GM21619 (cell line): Measurements from ENCODE around the gene TSPEAR.

Experiments
- ATAC-seq: cut with Tn5 transposase; IDR thresholded peaks from one replicate; pipeline ENCODE4 v1.9.1; 2021; ENCODE audit not compliant: unreplicated experiment

TSPEAR gene

DNA sequence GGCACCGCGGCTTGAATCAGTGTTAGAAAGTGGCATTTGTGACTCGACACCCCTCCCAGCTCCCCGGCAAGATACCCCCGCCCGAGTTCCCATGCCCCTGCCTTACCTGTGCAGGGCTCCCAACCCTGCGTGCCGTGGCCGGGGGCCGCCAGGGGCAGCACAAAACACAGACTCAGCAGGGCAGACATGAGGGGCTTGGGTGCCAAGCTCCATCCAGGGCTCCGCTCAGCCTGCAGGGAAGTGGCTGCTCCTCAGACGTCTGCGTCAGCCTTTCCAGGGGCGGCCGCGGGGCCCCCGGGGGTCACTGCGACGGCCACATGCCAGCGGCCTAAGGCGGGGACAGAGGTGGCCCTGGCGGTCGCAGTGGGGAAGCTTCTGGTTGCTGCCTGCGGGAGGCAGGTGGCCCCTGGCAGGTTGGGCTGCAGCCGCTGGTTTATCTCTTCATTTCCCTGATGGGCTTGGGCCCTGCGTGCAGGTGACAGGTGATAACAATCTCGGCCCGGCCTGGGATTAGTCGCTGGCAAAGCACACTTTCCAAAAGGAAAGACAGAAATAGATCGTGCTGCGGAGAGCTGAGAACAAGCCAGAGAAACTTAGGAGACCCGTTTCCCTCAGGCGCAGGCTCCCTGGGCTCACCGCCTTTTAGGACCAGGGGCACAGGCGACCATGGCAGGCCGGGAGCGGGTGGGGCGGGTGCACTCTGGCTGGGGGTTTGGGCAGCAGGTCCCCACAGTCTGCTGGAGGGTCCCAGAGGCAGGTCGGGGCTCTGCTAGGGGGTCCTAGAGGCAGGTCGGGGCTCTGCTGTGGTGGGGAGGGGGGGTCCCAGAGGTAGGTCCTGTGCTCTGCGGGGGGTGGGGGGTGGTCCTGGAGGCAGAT, at the start of gene TSPEAR:
Gene TSPEAR (minus strand): TSS at position 246 of the 876 bp plus-strand sequence. CDS start 58 bp downstream, at position 188.
- ATAC-seq: no peak

DNA sequence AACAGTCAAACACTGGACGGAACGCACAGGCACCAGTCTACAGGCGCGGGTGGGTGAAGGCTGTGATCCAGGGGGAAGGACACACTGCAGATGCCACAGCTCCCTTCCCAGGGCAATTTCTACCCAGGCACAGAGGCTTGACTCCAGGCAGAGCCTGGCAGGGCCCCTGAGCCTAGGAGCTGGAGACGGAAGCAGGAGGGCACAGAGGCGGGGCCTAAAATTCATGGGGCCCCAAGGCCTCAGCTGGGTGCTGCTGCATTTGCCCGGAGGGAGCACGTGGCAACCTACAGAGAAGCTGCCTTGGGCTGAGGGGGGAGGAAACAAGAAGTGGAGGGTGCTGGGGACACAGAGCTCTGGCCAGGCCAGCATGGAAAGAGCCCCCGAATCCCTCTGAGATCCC, 49.0 kb upstream of the TSPEAR start:
- no peak for ATAC-seq

DNA sequence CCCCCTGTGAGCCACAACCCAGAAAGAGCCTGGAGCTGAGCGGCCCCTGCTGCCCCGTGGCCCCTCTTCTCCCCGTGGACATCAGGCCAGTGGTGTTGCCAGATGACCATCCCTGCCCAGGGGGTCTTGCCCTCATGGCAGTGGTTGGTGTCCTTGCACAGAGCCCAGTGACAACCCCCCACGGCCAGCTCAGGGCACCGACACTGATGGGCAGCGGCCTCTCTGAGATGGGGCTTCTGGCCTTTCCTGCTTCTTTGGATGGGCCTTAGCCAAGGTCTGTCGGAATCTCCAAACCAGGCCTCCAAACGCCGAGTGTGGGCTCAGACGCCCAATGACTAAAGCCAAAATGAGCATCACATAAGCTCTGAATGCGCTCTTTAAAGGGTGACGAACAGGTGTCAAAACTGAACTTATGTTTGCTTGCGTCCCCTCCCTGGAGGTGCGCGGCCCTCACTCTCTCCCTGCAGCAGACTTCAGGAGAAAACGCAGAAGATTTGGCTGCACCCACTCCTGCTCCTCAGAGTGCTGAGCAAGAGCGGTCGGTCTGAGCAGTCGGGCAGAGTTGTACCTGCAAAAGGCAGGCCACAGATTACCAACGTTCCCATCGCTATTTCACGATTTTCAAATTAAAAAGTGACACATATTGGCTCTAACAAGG, 48.4 kb upstream of the TSPEAR start:
- no peak for ATAC-seq

DNA sequence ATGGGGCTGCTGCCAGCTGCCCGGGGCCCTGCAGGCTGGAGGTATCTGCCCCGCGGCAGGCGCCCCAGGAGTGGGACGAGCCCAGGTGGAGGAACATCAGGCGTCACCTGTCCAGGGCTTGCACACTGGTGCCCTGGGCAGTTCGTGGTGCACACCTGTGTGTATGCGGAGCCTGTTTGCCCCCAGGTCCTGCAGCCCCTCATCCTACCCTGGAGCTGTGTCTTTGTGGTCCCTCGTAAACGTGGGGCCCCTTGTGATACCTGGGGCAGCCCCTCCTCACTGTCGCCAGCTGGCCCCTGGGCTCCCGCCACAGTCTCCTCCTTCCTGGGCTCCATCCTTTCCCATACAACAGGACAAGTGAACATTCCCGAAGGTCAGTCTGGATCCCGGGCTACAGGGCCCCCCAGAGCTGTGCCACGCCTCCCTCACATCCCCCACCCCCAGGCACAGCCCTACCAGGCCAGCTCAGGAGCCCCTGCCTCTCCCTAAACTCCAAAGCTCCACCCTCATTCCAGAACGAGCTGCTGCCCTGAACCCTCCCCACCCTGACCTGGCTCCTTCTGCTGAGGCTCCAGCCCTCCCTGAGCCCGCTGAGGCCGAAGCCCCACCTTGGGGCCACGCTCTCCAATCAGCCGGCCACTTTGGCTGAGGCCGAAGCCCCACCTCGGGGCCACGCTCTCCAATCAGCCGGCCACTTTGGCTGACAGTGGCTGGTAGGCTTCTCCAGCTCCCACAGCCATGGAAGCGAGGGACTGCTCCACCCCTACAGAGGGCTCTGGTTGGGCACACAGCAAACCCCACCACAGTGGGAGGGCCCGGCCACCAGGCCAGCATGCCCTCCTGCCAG, 47.6 kb upstream of the TSPEAR start:
- ATAC-seq: no peak

DNA sequence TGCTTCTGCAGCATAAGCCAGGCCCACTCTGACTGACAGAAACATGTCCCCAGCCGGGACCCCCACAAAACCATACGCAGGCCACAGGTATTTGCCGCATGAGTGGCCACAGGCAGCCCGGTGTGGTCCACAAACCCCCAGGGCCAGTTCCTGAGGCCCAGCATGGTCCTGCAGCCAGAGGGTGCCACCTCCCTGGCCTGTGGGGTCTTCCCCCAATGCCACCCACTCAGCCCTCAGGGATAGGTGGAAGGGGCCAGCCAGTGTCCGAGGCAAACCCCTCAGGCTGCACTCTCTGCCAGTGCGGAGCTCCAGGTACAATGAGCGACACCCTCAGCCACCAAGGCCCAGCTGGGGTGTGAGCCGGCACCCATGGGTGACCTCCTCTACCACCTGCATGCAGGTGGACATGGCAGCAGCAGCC, 46.8 kb upstream of the TSPEAR start:
- ATAC-seq: no peak

DNA sequence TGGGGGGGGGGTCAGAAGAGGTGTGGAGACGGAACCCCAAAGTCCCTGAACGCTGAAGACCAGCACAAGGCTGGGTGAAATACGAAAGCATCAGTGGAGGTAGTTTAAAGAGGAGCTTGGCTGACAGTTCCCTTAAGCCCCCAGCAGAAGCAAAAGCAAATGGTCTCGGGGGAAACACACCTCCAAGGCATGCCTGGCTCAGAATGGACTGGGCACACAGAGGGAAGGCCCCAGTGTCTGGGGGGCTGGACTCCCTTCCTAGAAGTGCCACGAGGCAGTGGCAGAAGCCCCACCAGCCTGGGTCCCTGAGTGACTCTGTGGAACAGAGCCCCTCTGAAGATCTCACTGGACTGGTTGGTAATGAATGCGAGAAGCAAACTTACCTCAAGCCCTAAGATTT, 46.4 kb upstream of the TSPEAR start:
- ATAC-seq: no peak

DNA sequence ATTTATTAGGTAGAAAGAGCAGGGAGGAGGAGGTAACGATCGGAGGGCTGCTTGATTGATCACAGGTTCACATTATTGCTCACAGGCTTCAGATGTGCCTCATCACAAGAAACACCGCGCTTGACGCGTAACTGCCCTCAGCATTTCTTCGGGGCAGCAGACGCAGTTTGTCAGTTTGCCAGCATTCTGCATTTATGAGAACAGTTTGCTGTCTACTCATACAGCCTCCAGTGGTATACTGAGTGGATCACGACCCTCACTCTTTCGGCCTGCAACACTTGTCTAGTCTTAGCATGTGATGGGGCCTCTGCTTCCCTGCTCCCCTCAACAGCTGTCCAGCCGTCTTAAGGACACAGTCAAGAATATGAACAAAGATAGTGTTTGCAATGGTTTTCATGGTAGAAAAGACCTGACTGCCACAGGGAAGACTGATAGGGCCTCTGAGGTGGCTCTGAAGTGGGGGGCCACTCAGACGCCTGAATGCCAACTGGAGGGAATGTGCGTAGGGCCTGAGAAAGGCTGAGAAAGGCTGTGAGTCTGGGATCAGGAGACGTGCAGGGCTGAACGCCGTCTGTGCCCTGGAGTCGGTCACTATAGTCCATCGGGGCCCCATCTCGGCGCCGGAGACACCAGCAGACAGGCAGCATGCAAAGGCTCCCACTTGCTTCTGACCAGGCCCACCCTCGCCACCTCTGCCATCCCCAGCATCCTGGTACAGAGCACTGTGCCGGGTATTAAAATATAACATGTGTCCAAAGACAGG, 45.2 kb upstream of the TSPEAR start:
- ATAC-seq: no peak

DNA sequence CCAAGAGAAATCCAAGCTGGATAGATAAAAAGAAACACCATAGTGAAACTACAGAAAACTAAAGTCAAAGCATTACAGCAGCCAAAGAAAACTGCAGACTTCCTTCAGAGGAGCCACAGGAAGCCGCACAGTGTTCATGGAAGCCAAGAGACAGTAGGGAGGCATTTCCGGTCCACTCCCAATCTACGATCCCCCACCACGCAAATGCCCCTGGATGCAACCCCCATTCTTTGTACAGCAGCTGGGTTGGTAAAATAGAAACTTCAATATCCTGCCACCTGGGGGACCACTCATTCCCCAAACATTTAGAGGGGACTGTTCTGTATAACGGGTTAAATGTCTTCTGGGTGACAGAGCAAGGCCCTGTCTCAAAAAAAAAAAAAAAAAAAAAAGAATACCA, 43.9 kb upstream of the TSPEAR start:
- no peak for ATAC-seq

DNA sequence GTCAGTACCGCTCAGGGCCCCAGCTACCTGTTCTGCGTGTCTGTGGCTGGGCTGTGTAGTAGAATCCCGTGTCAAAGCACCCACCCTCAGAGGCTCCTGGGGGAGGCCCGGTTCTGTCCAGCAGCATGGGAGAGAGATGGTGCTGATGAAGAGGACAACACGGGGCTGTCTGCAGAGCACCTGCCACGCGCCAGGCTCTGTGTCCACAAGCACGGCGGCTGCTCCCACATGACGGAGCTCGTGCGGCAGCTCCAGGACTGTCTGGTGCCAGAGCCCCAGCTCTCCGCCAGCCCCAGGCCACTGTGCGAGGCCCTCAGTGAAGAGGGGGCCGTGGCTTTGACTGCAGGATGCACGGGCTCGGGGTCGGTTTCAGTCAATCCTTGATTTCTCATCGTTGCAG, 42.0 kb upstream of the TSPEAR start:
- no peak for ATAC-seq

DNA sequence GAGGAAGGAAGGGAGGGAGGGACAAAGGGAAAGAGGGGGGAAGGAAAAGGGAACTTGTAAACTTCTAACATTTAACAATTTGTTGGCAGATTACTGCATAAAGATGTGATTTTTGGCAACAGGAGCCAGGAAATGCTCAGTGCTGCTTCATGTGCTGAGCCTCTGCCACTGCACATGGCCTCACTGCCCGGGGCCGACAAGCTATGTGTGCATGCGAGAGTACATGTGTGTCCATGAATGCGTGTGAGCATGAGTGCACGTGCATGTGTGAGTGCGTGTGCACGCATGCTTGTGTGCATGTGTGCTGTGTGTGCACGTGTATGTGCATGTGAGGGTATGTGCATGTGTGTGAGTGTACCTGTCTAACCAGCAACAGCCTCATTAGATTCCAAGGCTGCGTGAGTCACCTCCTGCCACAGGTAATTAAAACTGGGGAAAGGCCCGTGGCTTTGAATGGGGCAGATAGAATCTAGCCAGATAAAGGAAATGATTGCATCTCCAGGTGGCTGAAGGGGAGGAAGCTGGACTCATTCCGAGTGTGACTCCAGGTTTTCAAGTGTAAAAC, 41.4 kb upstream of the TSPEAR start:
- ATAC-seq: no peak

DNA sequence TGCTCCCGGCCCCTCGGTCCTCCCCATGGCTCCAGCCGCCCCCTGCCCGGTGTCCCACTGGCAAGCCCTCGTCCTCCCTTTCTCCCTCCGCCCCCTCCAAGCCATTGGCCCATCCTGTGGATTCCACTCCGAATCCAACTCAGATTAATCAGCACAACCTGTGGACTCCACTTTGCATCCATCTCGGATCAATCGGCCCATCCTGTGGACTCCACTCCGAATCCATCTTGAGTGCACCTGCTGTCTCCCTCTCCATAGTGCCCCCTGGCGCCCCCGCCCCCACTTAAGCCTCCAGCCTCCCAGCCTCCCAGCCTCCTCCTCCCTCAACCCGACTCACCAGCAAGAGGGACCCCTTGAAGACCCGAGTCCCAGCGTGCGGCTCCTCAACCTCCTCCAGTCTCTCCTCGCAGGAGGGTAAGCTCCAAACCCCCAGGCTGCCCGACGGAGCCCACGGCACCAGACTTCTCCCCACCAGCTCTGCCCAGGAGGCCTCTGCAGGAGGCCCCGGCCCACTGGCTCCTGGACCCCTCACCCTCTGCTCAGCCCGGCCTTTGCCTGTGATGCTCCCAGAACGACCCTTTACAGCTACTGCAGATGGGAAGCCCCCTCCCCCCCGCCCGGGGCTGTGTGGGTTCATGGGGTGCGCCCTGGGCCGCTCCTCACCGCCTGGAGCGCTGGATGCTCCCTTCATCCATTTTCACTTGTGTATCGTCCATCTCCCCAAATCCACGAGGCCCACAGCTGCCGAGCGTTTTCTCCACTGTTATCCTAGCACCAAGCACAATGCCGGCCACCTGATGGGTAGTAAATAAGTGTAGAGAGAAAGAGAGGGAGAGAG, 40.6 kb upstream of the TSPEAR start:
- ATAC-seq: no peak

DNA sequence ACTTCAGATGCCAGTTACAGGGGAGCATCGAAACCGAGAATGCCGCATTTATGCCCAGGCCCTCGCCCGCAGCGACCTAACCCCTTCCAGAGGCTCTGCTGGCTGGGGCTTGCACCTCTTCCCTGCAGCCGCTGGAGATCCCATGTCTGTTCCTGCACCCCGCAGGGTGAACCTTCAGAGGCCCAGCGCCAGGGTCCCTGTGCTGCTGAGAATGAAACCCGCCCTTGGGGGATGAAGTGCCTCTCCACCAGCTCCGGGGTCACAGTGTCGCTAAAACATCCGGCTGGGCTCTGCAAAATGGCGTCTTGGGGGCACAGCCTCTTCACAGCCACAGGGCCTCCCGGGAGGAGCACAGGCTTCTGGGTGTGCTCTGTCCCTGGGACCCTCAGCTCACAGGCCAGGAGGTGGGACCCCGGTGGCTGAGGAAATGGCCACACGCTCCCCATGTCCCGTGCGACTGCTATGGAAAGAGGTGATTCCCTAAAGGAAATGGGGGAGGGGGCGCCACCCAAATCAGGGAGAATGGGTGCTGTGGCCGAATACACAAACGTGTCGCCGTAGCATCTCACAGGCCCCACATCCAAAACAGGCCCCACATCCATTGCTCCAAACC, 39.9 kb upstream of the TSPEAR start:
- ATAC-seq: no peak

DNA sequence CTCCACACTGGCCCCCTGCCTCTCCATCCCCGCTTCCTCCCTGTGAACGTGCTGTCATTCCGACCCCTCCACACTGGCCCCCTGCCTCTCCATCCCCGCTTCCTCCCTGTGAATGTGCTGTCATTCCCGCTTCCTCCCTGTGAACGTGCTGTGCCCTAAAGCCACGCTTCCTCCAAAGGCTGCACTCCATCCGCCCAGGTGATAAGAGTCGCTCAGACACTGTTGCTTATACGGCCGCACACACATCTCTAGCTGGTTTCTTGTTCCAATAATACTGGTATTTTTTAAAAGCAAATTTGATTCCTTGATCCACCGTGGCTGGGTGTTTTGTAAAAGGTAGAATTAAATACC, 39.3 kb upstream of the TSPEAR start:
- ATAC-seq: no peak

DNA sequence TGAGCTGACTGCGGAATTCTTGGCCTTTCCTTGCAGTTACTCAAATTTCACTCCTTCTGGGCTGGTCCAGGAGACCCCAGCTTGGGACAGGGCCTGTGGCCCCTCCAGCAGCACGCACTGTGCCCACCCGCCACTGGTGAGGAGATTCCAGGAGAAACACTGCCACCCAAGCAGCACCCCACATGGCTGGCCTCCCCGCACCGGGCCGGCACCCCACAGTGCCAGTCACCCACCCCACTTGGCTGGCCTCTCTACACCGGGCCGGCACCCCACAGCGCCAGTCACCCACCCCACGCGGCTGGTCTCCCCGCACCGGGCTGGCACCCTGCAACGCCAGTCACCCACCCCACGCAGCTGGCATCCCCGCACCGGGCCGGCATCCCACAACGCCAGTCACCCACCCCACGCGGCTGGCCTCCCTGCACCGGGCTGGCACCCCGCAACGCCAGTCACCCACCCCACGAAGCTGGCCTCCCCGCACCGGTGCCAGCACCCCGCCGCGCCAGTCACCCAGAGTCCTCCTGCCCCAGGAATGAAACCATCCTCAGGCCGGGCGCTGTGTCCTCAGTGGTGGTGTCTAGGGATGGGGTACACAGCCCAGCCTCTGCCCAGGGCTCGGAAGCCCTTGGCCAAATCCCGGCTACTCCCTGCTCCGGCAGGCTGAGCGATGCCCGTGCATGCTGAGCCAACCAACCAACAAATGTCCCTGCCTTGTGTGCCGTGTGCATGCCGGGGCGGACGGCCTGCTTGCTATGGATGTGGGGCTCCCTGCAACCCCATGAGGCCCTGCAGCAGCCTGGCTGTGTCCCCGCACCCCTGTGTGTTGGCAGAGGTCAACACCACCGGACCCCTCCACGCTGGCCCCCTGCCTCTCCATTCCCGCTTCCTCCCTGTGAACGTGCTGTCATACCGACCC, 38.6 kb upstream of the TSPEAR start:
- no peak for ATAC-seq

DNA sequence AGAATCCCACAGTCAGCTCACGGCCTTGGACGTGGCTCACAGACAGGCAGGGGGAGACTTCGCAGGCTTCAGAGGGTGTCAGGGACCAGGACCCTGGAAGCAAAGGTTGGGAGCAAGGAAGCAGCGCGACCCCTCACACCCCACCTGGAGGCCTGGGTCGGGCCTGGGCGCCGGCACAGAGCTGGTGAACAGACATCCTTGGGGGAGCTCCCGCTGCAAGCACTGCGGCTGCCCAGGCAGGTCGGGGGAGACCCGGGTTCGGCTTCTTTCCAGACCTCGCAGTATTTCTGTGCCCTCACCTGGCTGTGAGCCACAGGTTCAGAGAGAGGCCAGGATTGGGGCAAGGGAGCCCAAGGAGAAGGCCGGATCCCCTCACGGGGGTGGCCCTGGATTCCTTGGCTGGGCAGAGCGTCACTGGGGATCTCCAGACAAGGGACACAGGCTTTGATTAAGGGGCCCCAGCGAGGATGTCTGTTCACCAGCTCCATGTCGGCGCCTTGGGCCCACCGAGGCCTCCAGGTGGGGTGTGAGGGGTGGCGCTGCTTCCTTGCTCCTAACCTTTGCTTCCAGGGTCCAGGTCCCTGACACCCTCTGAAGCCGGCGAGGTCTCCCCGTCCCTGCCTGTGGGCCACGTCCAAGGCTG, 37.9 kb upstream of the TSPEAR start:
- no peak for ATAC-seq

DNA sequence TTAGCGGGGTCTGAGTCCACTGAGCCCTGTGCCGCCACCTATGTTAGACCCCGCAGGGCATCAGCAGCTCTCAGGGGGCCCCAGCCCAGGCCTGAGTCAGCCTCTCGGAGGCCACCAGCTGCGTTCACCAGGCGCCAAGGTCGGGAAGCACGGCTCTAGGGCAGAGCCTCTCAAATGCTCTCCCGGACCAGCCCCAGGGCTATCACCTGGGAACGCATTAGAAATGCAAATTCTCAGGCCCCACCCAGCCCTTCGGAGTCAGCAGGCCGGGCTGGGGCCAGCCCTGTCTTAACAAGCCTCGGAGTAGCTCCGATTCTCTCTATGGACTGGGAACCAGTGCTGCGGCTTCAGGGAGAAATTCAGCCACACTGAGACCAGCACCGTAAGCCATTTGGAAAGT, 37.2 kb upstream of the TSPEAR start:
- ATAC-seq: no peak

DNA sequence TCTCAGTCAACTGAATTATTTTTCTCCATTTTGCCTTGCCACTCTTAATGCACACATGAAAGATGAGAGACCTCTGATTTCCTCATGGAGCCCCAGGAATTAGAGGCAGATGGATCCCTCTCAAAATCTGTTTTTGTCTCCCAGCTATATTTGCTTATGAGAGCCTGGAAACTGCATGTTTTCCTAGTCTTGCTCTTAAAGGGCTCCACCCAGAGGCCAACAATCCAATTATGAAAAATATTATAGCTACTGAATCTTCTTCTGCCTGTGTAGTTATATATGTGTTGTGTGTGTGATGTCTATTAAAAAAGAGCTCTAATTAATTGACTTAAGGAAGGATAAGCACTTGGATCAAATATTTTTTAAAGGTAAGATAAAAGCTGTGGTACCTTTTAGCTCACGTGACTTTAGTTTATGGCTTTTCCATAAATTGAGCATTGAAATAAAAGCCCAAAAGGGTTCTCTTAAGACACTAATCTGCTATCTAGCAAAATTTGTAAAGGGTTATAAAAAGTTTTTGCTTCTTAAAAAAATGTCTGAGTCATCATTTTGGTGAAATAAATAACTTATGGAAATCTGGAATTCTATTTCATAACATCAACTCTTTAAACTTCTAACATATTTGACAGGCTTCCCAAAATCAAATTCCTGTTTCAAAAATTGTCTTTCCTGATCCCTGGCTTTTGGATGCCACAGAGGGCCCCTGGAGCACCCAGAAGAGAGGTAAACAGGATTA, 31.2 kb upstream of the TSPEAR start:
- no peak for ATAC-seq
